CD14-positive monocyte (primary cell): ENCODE measurements around the gene DTD1. TPM values are rescaled to one million over a fixed set of nuclear protein-coding genes. Genes with fewer than 3 reads are reported as not detected.

Experiments
- DNase-seq, 3 donors: peaks; one replicate each; pipeline ENCODE4 v3.0.0-alpha.2; 2011 to 2022
- H2AFZ ChIP-seq: 2 replicates; pipeline ENCODE4 v1.6.0; 2012; ENCODE audit warnings: mild to moderate bottlenecking, low read depth, low read length, inconsistent platforms; ENCODE audit not compliant: insufficient read depth, poor library complexity, severe bottlenecking
- H3K27ac ChIP-seq, 2 donors: 1 replicate in 1 of 2; 2 replicates in 1 of 2; pipeline ENCODE4 v1.5.1; 2012 to 2013; ENCODE audit warnings: low read length in 2 of 2, control low read depth in 1 of 2, inconsistent platforms in 1 of 2, low read depth in 1 of 2, mild to moderate bottlenecking in 1 of 2
- H3K27me3 ChIP-seq, 2 donors: one replicate each; pipeline versions ENCODE4 v1.6.0 to v1.6.1; 2011 to 2013; ENCODE audit warnings: low read length in 2 of 2; ENCODE audit not compliant: control insufficient read depth in 2 of 2, insufficient read depth in 2 of 2
- H3K36me3 ChIP-seq, 2 donors: replicated peaks in 1 of 2; 1 replicate in 1 of 2; 2 replicates in 1 of 2; pipeline versions ENCODE4 v1.5.1 to v1.6.1; 2012 to 2013; ENCODE audit warnings: low read length in 2 of 2, control low read depth in 1 of 2, inconsistent platforms in 1 of 2, mild to moderate bottlenecking in 1 of 2; ENCODE audit not compliant: insufficient read depth in 2 of 2, control insufficient read depth in 1 of 2
- H3K4me1 ChIP-seq, 2 donors: 1 replicate in 1 of 2; 2 replicates in 1 of 2; pipeline versions ENCODE4 v1.5.1 to v1.6.1; 2012 to 2013; ENCODE audit warnings: low read length in 2 of 2, control low read depth in 1 of 2, inconsistent platforms in 1 of 2, mild to moderate bottlenecking in 1 of 2, moderate library complexity in 1 of 2; ENCODE audit not compliant: insufficient read depth in 2 of 2, control insufficient read depth in 1 of 2
- H3K4me2 ChIP-seq: replicated peaks from 2 replicates; pipeline ENCODE3; 2012; ENCODE audit warnings: low read length, moderate library complexity, mild to moderate bottlenecking; ENCODE audit not compliant: poor library complexity, severe bottlenecking; ENCODE audit errors: extremely low read depth
- H3K4me3 ChIP-seq, 3 experiments: fragments of 200-600 bp in 1 of 3; sonication (generic) in 1 of 3; replicated peaks in 1 of 3; 1 replicate in 2 of 3; 2 replicates in 1 of 3; pipeline ENCODE4 v1.5.1; 2011 to 2013; ENCODE audit warnings: low read length in 3 of 3, mild to moderate bottlenecking in 3 of 3, control low read depth in 2 of 3, low read depth in 2 of 3, inconsistent platforms in 1 of 3, moderate library complexity in 1 of 3
- H3K79me2 ChIP-seq: 2 replicates; pipeline ENCODE4 v1.6.0; 2012; ENCODE audit warnings: mild to moderate bottlenecking, control low read depth, inconsistent platforms, low read length, moderate library complexity; ENCODE audit not compliant: insufficient read depth
- H3K9ac ChIP-seq: 2 replicates; pipeline ENCODE4 v1.6.0; 2017; ENCODE audit warnings: low read length, mild to moderate bottlenecking; ENCODE audit not compliant: insufficient read depth, poor library complexity, severe bottlenecking
- H3K9me3 ChIP-seq, 2 donors: replicated peaks in 1 of 2; 1 replicate in 1 of 2; 2 replicates in 1 of 2; pipeline versions ENCODE4 v1.5.1 to v1.6.1; 2012 to 2013; ENCODE audit warnings: low read length in 2 of 2, control low read depth in 1 of 2; ENCODE audit not compliant: control insufficient read depth in 1 of 2, insufficient read depth in 1 of 2
- H4K20me1 ChIP-seq: 2 replicates; pipeline ENCODE4 v1.6.0; 2012; ENCODE audit warnings: mild to moderate bottlenecking, low read length, control low read depth, moderate library complexity; ENCODE audit not compliant: insufficient read depth
- H3K27ac Mint-ChIP-seq, 7 donors: one replicate each; pipeline ENCODE4 v1.8.0; 2020; ENCODE audit warnings: mild to moderate bottlenecking in 7 of 7, mixed read lengths in 7 of 7, moderate library complexity in 6 of 7, inconsistent platforms in 2 of 7
- H3K27me3 Mint-ChIP-seq, 3 donors: one replicate each; pipeline ENCODE4 v1.8.0; 2021 to 2022; ENCODE audit warnings: low read depth in 3 of 3, mild to moderate bottlenecking in 3 of 3, mixed read lengths in 3 of 3, moderate library complexity in 3 of 3, inconsistent platforms in 1 of 3
- H3K36me3 Mint-ChIP-seq, 2 donors: one replicate each; pipeline ENCODE4 v1.8.0; 2020; ENCODE audit warnings: mixed read lengths in 2 of 2, inconsistent platforms in 1 of 2, mild to moderate bottlenecking in 1 of 2
- H3K4me1 Mint-ChIP-seq: one replicate; pipeline ENCODE4 v1.8.0; 2020; ENCODE audit warnings: mild to moderate bottlenecking, mixed read lengths
- H3K4me3 Mint-ChIP-seq, 2 donors: one replicate each; pipeline ENCODE4 v1.8.0; 2020; ENCODE audit warnings: mild to moderate bottlenecking in 2 of 2, mixed read lengths in 2 of 2, moderate library complexity in 1 of 2
- H3K9me3 Mint-ChIP-seq, 7 donors: one replicate each; pipeline ENCODE4 v1.8.0; 2020 to 2022; ENCODE audit warnings: mixed read lengths in 7 of 7, mild to moderate bottlenecking in 6 of 7, moderate library complexity in 6 of 7, inconsistent platforms in 2 of 7
- CTCF ChIP-seq: fragments of 200-600 bp; IDR thresholded peaks from one replicate; pipeline ENCODE4 v1.8.0; 2022; ENCODE audit warnings: antibody characterized with exemption, mild to moderate bottlenecking
- WGBS: methylation state at CpG from one replicate; pipeline ENCODE4 v1.1.5; 2013; ENCODE audit warnings: missing lambda C conversion rate; ENCODE audit not compliant: insufficient coverage; 5-methylcytosine and 5-hydroxymethylcytosine counted together
- intact Hi-C, 2 donors: fragments of 100-400 bp; cut with micrococcal nuclease; formaldehyde crosslinking; loops; one replicate each; pipeline versions ENCODE4 v1.15.0 to v1.15.1; 2023
- polyA plus RNA-seq, 3 donors: library from polyadenylated mRNA; depleted of rRNA in 1 of 3; unstranded in 2 of 3; stranded (reverse) in 1 of 3; fragments of 300-500 nt in 2 of 3; fragments of >200 nt in 1 of 3; fragmentation: Illumina TruSeq in 2 of 3; gene quantifications; 1 replicate in 2 of 3; 2 replicates in 1 of 3; pipeline ENCODE4 v1.2.3, GENCODE V29; 2012 to 2021

The DTD1 gene
- polyA plus RNA-seq, 3 donors: 18.8 to 33.6 (median 26.3) TPM

DNA sequence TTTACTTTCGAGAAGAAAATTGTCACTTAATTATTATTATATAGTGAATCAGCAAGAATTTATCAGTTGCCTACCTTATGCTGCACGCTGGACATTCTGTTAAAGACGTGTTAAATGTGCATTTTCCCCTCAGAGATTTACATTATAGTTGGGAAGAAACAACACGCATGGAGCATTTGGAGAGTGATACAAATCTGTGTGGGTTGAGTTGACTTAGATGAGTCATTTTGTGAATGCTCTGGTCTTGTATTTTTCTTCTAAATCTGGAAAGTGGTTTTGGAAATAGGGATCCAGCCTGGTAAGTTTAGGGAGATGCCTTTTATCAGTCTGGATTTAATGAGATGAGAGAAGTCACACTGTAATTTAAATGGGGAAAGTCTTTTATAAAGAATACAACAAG lies 44.6 kb upstream of the DTD1 start:
- Mint-ChIP-seq H3K36me3 (peaks cover 72 to 94% of the 10 kb centered on the region in 2 donors), H3K9me3 (no peaks in the 10 kb centered on the region), H3K4me3 (no peak overlapping the region), H3K27me3 (peaks cover 0 to 3% (median 0%) of the 10 kb centered on the region in 3 donors), H3K27ac (no peak overlapping the region), H3K4me1 (no peaks in the 10 kb centered on the region)
- Histone ChIP-seq H3K4me3 (no peak overlapping the region), H3K27me3 (no peaks in the 10 kb centered on the region), H3K79me2 (no peaks in the 10 kb centered on the region), H3K4me1 (no peaks in the 10 kb centered on the region), H3K36me3 (peaks cover 85 to 94% of the 10 kb centered on the region in 2 donors), H4K20me1 (no peaks in the 10 kb centered on the region), H3K27ac (no peak overlapping the region), H2AFZ (no peak overlapping the region), H3K9ac (no peak overlapping the region), H3K9me3 (no peaks in the 10 kb centered on the region), H3K4me2 (no peak overlapping the region)
- no peak for TF ChIP-seq CTCF
- intact Hi-C loops: no loop called here
- 86% methylated on average over 1 of the region's 4 CpGs for WGBS
- no peak for DNase-seq

DNA sequence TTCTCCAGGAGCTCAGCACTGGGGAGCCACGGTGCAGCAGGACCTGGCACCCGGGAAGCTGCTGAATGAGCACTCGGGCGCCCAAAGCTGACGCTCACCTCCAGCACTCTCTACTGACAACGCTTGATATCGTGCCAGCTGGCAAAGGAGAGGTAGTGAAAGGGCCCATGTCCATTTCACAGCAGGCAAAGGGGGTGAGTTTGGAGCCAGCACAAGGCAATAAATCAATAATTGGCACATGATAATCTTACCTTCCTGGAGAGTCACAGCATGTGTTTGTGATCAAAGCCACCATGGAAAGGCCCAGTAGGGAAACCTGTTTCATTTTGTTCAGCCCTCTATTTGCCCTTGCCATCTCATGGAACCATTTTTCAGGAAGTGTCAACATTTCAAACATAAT lies 43.9 kb upstream of the DTD1 start:
- Histone ChIP-seq H3K9me3 (no peaks in the 10 kb centered on the region), H3K27ac (no peak overlapping the region), H3K4me1 (no peaks in the 10 kb centered on the region), H3K4me2 (no peak overlapping the region), H3K9ac (no peak overlapping the region), H3K4me3 (no peak overlapping the region), H3K36me3 (peaks cover 88 to 94% of the 10 kb centered on the region in 2 donors), H2AFZ (no peak overlapping the region), H4K20me1 (no peaks in the 10 kb centered on the region), H3K79me2 (no peaks in the 10 kb centered on the region), H3K27me3 (no peaks in the 10 kb centered on the region)
- no peaks in the 10 kb centered on the region for H3K9me3 Mint-ChIP-seq
- peak overlapping the region in 1 of 7 donors; percentile 21 for H3K27ac Mint-ChIP-seq
- H3K4me1 Mint-ChIP-seq: no peaks in the 10 kb centered on the region
- no peak for TF ChIP-seq CTCF
- peaks cover 0 to 2% (median 0%) of the 10 kb centered on the region in 3 donors for H3K27me3 Mint-ChIP-seq
- WGBS: 83% methylated on average over 1 of the region's 7 CpGs
- peaks cover 71 to 91% of the 10 kb centered on the region in 2 donors for H3K36me3 Mint-ChIP-seq
- DNase-seq: no peak
- H3K4me3 Mint-ChIP-seq: no peak overlapping the region
- intact Hi-C loops: no loop called here
